ENCODE data around the gene ZFYVE28.

DNA sequence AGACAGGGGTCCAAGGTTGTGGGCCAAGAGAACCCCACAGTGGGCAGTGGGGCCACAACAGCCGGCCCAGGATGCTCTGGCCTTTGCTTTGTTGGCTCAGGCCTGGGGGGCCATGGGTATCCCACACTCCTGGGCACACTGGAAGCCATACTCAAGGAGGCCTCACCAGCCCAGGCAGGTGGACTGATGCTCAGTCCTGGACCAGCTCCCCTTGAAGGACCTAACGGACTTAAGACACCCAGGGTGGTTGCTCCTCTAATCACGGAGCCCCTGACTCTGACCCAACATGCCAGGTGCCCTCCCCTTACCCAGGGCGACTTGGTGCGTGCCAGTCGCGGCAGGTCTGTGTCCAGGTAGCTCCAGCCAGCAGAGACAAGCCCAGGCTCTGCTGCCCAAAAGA lies 50.8 kb downstream of the ZFYVE28 start:
- TF ChIP-seq, protein P1, sequence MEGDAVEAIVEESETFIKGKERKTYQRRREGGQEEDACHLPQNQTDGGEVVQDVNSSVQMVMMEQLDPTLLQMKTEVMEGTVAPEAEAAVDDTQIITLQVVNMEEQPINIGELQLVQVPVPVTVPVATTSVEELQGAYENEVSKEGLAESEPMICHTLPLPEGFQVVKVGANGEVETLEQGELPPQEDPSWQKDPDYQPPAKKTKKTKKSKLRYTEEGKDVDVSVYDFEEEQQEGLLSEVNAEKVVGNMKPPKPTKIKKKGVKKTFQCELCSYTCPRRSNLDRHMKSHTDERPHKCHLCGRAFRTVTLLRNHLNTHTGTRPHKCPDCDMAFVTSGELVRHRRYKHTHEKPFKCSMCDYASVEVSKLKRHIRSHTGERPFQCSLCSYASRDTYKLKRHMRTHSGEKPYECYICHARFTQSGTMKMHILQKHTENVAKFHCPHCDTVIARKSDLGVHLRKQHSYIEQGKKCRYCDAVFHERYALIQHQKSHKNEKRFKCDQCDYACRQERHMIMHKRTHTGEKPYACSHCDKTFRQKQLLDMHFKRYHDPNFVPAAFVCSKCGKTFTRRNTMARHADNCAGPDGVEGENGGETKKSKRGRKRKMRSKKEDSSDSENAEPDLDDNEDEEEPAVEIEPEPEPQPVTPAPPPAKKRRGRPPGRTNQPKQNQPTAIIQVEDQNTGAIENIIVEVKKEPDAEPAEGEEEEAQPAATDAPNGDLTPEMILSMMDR (IDR thresholded peaks at IDR 0.05), result no peak
- no peak for TF ChIP-seq EZH2 (IDR thresholded peaks at IDR 0.05; ENCODE audit: borderline replicate concordance, insufficient read depth, low read depth, low read length, poor library complexity, severe bottlenecking)

Data from B cell (primary cell).